D721Med (cell line): ENCODE data around the gene PA2G4.

Experiments
- DNase-seq: peaks from one replicate; pipeline ENCODE4 v3.0.0; 2011; ENCODE audit warnings: low spot score; ENCODE audit not compliant: insufficient read length
- FAIRE-seq: peaks from 2 replicates; lab custom pipeline; 2011; peaks lifted over from hg19 to GRCh38; lab: Jason Lieb, UNC
- CTCF ChIP-seq: IDR thresholded peaks from 2 replicates; pipeline ENCODE4 v1.5.1; 2012; ENCODE audit warnings: mild to moderate bottlenecking, control low read depth; ENCODE audit not compliant: insufficient read depth; ENCODE audit errors: missing control alignments

The PA2G4 gene

GRCh38 chr12:56118688-56119357 is 14.5 kb downstream of the PA2G4 start:
- FAIRE-seq, result no peak
- no peak for DNase-seq
- TF ChIP-seq CTCF, result no peak

GRCh38 chr12:56119361-56119796 is 15.0 kb downstream of the PA2G4 start:
- DNase-seq (peak; percentile 81), FAIRE-seq (no peak)
- peak; percentile 86 for TF ChIP-seq CTCF

- DNase-seq, result no peak
- no peak for TF ChIP-seq CTCF
- FAIRE-seq, result no peak
These were observed 15.9 kb downstream of the PA2G4 start for GRCh38 chr12:56120158-56120846.

GRCh38 chr12:56121204-56121870 is 17.0 kb downstream of the PA2G4 start:
- no peak for FAIRE-seq
- TF ChIP-seq CTCF, result no peak

GRCh38 chr12:56122637-56123036 is 18.3 kb downstream of the PA2G4 start:
- FAIRE-seq (no peak), DNase-seq (no peak)
- TF ChIP-seq CTCF, result no peak

More at GRCh38 chr12:56121204-56121870, 17.0 kb downstream of the PA2G4 start:
- no peak for DNase-seq

- FAIRE-seq, result no peak
- no peak for TF ChIP-seq CTCF
- no peak for DNase-seq
These were observed 19.8 kb downstream of the PA2G4 start for GRCh38 chr12:56124133-56124532.
